ENCODE results near the gene NCKAP5.

DNA sequence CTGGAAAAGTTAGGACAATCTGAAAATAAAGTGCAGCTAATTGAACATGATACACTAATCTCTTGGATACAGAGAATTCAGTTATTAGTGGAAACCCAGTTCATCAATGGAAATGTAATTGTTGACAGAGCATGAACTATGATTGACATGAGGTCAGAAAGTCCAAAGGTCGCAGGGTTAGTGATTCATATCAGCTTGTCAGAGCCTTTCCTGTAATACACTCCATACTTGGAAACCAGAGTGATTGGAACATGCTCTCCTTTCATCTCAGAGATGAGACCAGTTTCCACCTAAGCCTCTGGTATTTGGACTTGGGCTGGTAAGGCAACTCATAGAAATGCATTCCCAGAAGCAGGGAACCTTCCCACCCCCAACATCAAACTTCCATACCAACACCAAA is 8.5 kb upstream of the NCKAP5 start:
- TF ChIP-seq, protein P1, sequence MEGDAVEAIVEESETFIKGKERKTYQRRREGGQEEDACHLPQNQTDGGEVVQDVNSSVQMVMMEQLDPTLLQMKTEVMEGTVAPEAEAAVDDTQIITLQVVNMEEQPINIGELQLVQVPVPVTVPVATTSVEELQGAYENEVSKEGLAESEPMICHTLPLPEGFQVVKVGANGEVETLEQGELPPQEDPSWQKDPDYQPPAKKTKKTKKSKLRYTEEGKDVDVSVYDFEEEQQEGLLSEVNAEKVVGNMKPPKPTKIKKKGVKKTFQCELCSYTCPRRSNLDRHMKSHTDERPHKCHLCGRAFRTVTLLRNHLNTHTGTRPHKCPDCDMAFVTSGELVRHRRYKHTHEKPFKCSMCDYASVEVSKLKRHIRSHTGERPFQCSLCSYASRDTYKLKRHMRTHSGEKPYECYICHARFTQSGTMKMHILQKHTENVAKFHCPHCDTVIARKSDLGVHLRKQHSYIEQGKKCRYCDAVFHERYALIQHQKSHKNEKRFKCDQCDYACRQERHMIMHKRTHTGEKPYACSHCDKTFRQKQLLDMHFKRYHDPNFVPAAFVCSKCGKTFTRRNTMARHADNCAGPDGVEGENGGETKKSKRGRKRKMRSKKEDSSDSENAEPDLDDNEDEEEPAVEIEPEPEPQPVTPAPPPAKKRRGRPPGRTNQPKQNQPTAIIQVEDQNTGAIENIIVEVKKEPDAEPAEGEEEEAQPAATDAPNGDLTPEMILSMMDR (IDR thresholded peaks at IDR 0.05): no peak
- no peak for TF ChIP-seq POLR2AphosphoS5 (IDR thresholded peaks at IDR 0.05)
- no peak for TF ChIP-seq POLR2A (IDR thresholded peaks at IDR 0.05)

Data from upper lobe of left lung (tissue), 4 donors.